ENCODE data around the gene SYNPO. TPM values are rescaled to one million over a fixed set of nuclear protein-coding genes. Genes with fewer than 3 reads are reported as not detected.

Gene SYNPO
- total RNA-seq, 1 donor from 2014 or later, result 17.8 TPM

DNA sequence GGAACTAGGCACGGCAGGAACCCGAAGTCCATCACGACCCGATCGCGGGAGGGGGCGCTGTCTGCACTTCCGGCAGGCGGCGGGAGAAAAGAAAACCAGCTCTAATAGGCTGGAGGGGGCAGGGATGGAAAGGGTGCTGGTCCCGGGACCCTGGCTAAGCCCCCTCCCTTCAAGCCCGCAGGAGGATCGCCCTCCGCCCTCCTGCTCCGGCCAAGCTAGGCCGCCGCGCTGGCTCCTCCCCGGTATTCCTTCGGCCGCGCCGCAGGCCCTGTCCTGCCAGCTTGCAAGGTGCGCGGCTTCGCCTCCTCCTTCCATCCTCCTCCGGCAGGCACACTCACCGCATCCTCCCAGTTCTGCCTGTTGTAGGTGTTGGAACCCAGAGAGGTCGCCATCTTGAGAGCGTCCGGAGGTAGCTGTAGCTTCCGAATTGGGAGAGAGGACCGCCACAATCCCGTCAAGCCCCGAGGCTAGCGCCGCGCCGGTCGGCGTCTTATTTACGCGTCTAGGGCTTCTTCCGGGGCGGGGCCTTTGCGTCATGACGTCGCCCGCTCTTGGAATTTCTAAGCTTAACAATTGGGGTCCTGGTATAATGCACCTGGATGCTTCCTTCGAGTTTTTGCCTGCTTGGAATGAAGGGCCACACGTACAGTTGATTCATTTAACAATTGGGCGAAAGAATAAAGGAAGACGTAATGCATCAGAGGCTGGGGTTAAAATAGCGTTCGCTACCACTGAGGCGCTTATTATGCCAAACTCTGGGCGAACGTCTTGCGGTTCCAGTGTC lies 60.3 kb downstream of the SYNPO start, which contains the start of gene RBM22:
Gene RBM22, minus strand, starts transcription at position 469 of the 784 bp plus-strand sequence. Its CDS starts 77 bp downstream, at position 392.
- Mint-ChIP-seq H3K9me3 (ENCODE audit: unreplicated experiment) (no peaks in the 10 kb centered on the region), H3K4me3 (ENCODE audit: unreplicated experiment) (no peak within 1 kb of the TSS), H3K4me1 (ENCODE audit: unreplicated experiment) (peaks cover 10% of the 10 kb centered on the region), H3K27ac (ENCODE audit: unreplicated experiment) (no peak within 1 kb of the TSS), H3K27me3 (ENCODE audit: unreplicated experiment) (no peaks in the 10 kb centered on the region), H3K36me3 (ENCODE audit: unreplicated experiment) (peaks cover 16% of the 10 kb centered on the region)
- peak; percentile 96 for DNase-seq (ENCODE audit: extremely low spot score, unreplicated experiment)
- TF ChIP-seq, protein P1, sequence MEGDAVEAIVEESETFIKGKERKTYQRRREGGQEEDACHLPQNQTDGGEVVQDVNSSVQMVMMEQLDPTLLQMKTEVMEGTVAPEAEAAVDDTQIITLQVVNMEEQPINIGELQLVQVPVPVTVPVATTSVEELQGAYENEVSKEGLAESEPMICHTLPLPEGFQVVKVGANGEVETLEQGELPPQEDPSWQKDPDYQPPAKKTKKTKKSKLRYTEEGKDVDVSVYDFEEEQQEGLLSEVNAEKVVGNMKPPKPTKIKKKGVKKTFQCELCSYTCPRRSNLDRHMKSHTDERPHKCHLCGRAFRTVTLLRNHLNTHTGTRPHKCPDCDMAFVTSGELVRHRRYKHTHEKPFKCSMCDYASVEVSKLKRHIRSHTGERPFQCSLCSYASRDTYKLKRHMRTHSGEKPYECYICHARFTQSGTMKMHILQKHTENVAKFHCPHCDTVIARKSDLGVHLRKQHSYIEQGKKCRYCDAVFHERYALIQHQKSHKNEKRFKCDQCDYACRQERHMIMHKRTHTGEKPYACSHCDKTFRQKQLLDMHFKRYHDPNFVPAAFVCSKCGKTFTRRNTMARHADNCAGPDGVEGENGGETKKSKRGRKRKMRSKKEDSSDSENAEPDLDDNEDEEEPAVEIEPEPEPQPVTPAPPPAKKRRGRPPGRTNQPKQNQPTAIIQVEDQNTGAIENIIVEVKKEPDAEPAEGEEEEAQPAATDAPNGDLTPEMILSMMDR (IDR thresholded peaks at IDR 0.05), result peak; percentile 79

DNA sequence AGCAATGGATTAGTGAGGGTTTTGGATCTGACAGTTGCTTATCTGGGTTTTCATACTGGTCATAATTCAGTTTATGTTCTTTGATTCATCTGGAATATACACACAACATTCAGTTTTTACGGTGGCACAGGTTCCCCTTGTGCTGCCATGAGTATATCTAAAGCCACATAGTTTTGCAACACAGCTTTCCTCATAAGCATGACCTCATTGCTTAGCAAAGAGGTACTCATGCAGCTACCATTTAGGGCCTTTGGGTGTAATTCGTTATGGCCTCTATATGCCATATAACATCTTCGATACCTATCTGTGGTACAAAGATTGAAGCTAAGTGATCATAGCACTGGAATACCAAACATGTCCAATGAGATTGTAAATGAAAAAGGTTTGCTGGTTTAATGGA lies 63.3 kb downstream of the SYNPO start:
- H3K27me3 Mint-ChIP-seq (ENCODE audit: unreplicated experiment), result no peaks in the 10 kb centered on the region
- TF ChIP-seq, protein P1 (IDR thresholded peaks at IDR 0.05), result no peak
- H3K9me3 Mint-ChIP-seq (ENCODE audit: unreplicated experiment), result no peaks in the 10 kb centered on the region
- no peak for DNase-seq (ENCODE audit: extremely low spot score, unreplicated experiment)
- H3K4me1 Mint-ChIP-seq (ENCODE audit: unreplicated experiment), result peaks cover 8% of the 10 kb centered on the region
- H3K4me3 Mint-ChIP-seq (ENCODE audit: unreplicated experiment), result no peak overlapping the region
- no peak overlapping the region for H3K27ac Mint-ChIP-seq (ENCODE audit: unreplicated experiment)
- peaks cover 12% of the 10 kb centered on the region for H3K36me3 Mint-ChIP-seq (ENCODE audit: unreplicated experiment)

DNA sequence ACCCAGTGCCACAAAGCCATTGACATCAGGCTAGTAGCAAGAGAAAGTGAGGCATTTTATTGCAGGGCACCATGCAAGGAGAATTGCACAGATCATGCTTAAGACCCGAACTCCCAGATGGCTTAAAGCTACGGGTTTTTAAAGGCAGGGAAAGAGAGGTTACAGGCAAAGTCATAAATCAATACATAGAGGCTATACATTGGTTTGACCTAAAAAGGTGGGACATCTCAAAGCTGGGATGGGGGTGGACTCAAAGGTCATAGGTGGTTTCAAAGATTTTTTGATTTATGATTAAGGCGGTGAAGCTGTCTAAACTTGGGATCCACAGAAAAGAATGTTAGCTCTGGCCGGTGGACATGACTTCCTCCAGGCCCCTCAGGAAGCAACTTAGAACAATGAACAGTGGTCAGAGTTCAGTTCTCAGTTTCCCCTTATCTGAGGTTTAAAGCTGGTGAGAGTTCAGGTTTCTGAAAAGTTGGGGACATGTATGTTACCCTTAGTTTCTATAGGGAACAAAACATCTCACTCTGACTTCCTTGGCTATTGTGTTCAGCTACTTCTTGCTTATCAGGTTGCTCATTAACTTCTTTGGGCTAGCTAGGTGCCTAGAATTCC lies 66.4 kb downstream of the SYNPO start:
- Mint-ChIP-seq H3K27me3 (ENCODE audit: unreplicated experiment) (no peaks in the 10 kb centered on the region), H3K27ac (ENCODE audit: unreplicated experiment) (peak overlapping the region; percentile 5), H3K9me3 (ENCODE audit: unreplicated experiment) (no peaks in the 10 kb centered on the region), H3K4me3 (ENCODE audit: unreplicated experiment) (no peak overlapping the region), H3K36me3 (ENCODE audit: unreplicated experiment) (peaks cover 25% of the 10 kb centered on the region), H3K4me1 (ENCODE audit: unreplicated experiment) (peaks cover 2% of the 10 kb centered on the region)
- no peak for DNase-seq (ENCODE audit: extremely low spot score, unreplicated experiment)
- TF ChIP-seq, protein P1 (IDR thresholded peaks at IDR 0.05), result no peak

Other genes with a start within 250 kb of the SYNPO start
- not detected in 2 replicates for gene CD74, start 227.8 kb upstream of the SYNPO start, total RNA-seq
- 1,748 and 1,798 TPM in 2 replicates for gene RPS14, start 190.9 kb upstream of the SYNPO start, total RNA-seq
- gene NDST1, start 132.5 kb upstream of the SYNPO start, total RNA-seq, result 110 and 118 TPM in 2 replicates
- gene MYOZ3, start 20.6 kb downstream of the SYNPO start, total RNA-seq, result 0.27 and 1.5 TPM in 2 replicates
- gene RBM22, start 60.4 kb downstream of the SYNPO start, total RNA-seq, result 41.6 and 43.6 TPM in 2 replicates
- gene DCTN4, start 118.4 kb downstream of the SYNPO start, total RNA-seq, result 62.0 and 66.6 TPM in 2 replicates
- 4.0 and 4.4 TPM in 2 replicates for gene SMIM3, start 138.1 kb downstream of the SYNPO start, total RNA-seq
- not detected in 2 replicates for gene IRGM, start 205.9 kb downstream of the SYNPO start, total RNA-seq